H1 (cell line): ENCODE data around the gene NUBP2. TPM values are rescaled to one million over a fixed set of nuclear protein-coding genes. Genes with fewer than 3 reads are reported as not detected.

Source experiments
- CTCF ChIA-PET: fragments of 300-600 bp; sonication (Branson Sonifier 250); formaldehyde crosslinking; loops from one replicate; lab custom pipeline; 2021; ENCODE audit not compliant: partially characterized antibody; lab: Charles Lee
- POLR2A ChIA-PET: fragments of 300-600 bp; sonication (Branson Sonifier 250); formaldehyde crosslinking; loops from one replicate; lab custom pipeline; 2021; ENCODE audit warnings: inconsistent platforms; ENCODE audit not compliant: partially characterized antibody; lab: Charles Lee
- DNase-seq, 2 experiments: peaks; one replicate each; pipeline versions ENCODE4 v3.0.0 to v3.0.0-alpha.2; 2010 to 2022; ENCODE audit warnings: low spot score in 2 of 2, low read depth in 1 of 2, mixed read lengths in 1 of 2
- FAIRE-seq: peaks from 2 replicates; lab custom pipeline; 2011; peaks lifted over from hg19 to GRCh38; lab: Jason Lieb, UNC
- H2AFZ ChIP-seq: 2 replicates; pipeline ENCODE4 v1.8.1; 2012; ENCODE audit warnings: low read length, inconsistent platforms
- H2AK5ac ChIP-seq: 2 replicates; pipeline ENCODE4 v1.6.1; 2013; ENCODE audit warnings: low read depth, low read length
- H2BK120ac ChIP-seq: replicated peaks from 2 replicates; pipeline ENCODE3; 2013; ENCODE audit warnings: low read depth, low read length, inconsistent platforms
- H2BK12ac ChIP-seq: 2 replicates; pipeline ENCODE4 v1.6.1; 2013; ENCODE audit warnings: low read depth, low read length
- H2BK15ac ChIP-seq: 2 replicates; pipeline ENCODE4 v1.6.1; 2013; ENCODE audit warnings: low read length
- H2BK20ac ChIP-seq: 2 replicates; pipeline ENCODE4 v1.6.1; 2013; ENCODE audit warnings: low read length
- H2BK5ac ChIP-seq: 2 replicates; pipeline ENCODE4 v1.6.1; 2013; ENCODE audit warnings: low read depth, low read length
- H3K14ac ChIP-seq: 2 replicates; pipeline ENCODE4 v1.6.1; 2013; ENCODE audit warnings: inconsistent platforms; ENCODE audit not compliant: insufficient read length
- H3K18ac ChIP-seq: 2 replicates; pipeline ENCODE4 v1.6.1; 2013; ENCODE audit warnings: low read length; ENCODE audit errors: extremely low read depth
- H3K23ac ChIP-seq: 2 replicates; pipeline ENCODE4 v1.6.1; 2013; ENCODE audit warnings: inconsistent platforms; ENCODE audit not compliant: insufficient read length
- H3K23me2 ChIP-seq: 2 replicates; pipeline ENCODE4 v1.6.1; 2013; ENCODE audit warnings: low read depth, low read length
- H3K27ac ChIP-seq: 2 replicates; pipeline ENCODE4 v1.6.1; 2011; ENCODE audit warnings: low read depth, low read length, inconsistent platforms
- H3K27me3 ChIP-seq, 4 experiments: replicated peaks in 1 of 4; 1 replicate in 1 of 4; 2 replicates in 3 of 4; pipeline versions ENCODE4 v1.6.1 to v1.8.1; 2011 to 2013; ENCODE audit warnings: low read length in 3 of 4, mild to moderate bottlenecking in 3 of 4, inconsistent platforms in 2 of 4, mixed read lengths in 2 of 4, moderate library complexity in 1 of 4; ENCODE audit not compliant: control insufficient read depth in 3 of 4, insufficient read depth in 3 of 4; ENCODE audit errors: extremely low read depth in 1 of 4
- H3K36me3 ChIP-seq, 4 experiments: 2 replicates each; pipeline versions ENCODE4 v1.6.1 to v1.8.1; 2011 to 2013; ENCODE audit warnings: mild to moderate bottlenecking in 4 of 4, low read length in 3 of 4, moderate library complexity in 2 of 4, control low read depth in 1 of 4, inconsistent platforms in 1 of 4; ENCODE audit not compliant: insufficient read depth in 4 of 4, control insufficient read depth in 2 of 4
- H3K4ac ChIP-seq: replicated peaks from 2 replicates; pipeline ENCODE3; 2013; ENCODE audit warnings: low read length, low read depth, mixed read lengths, inconsistent platforms; ENCODE audit not compliant: insufficient read length
- H3K4me1 ChIP-seq, 4 experiments: replicated peaks in 1 of 4; 1 replicate in 1 of 4; 2 replicates in 3 of 4; pipeline versions ENCODE4 v1.6.1 to v1.8.1; 2011 to 2013; ENCODE audit warnings: low read length in 3 of 4, inconsistent platforms in 2 of 4, mixed read lengths in 1 of 4; ENCODE audit not compliant: insufficient read depth in 4 of 4, control insufficient read depth in 3 of 4
- H3K4me2 ChIP-seq, 2 experiments: 2 replicates each; pipeline versions ENCODE4 v1.6.1 to v1.8.1; 2011 to 2013; ENCODE audit warnings: low read depth in 2 of 2, low read length in 2 of 2, control low read depth in 1 of 2, inconsistent platforms in 1 of 2, mild to moderate bottlenecking in 1 of 2; ENCODE audit not compliant: insufficient read depth in 1 of 2
- H3K4me3 ChIP-seq, 4 experiments: fragments of 200-600, 300-600 bp in 1 of 4; sonication (generic), shearing (Covaris generic), sonication (Bioruptor Twin) in 1 of 4; 2 replicates each; pipeline versions ENCODE4 v1.5.1 to v1.8.1; 2011 to 2016; ENCODE audit warnings: low read length in 4 of 4, low read depth in 3 of 4, control low read depth in 2 of 4, inconsistent platforms in 2 of 4, mild to moderate bottlenecking in 2 of 4, mixed read lengths in 1 of 4, moderate library complexity in 1 of 4; ENCODE audit not compliant: insufficient read depth in 2 of 4; ENCODE audit errors: extremely low read depth in 1 of 4
- H3K56ac ChIP-seq: replicated peaks from 2 replicates; pipeline ENCODE3; 2013; ENCODE audit warnings: low read depth, mild to moderate bottlenecking, mixed read lengths, low read length, inconsistent platforms; ENCODE audit not compliant: insufficient read length
- H3K79me1 ChIP-seq: 2 replicates; pipeline ENCODE4 v1.6.1; 2013; ENCODE audit warnings: low read depth, low read length, control low read depth
- H3K79me2 ChIP-seq, 2 experiments: 2 replicates each; pipeline versions ENCODE4 v1.6.1 to v1.8.1; 2012 to 2013; ENCODE audit warnings: low read length in 2 of 2, mild to moderate bottlenecking in 2 of 2, inconsistent platforms in 1 of 2; ENCODE audit not compliant: insufficient read depth in 2 of 2, control insufficient read depth in 1 of 2
- H3K9ac ChIP-seq, 4 experiments: replicated peaks in 1 of 4; 1 replicate in 1 of 4; 2 replicates in 3 of 4; pipeline versions ENCODE4 v1.6.1 to v1.8.1; 2011 to 2013; ENCODE audit warnings: low read depth in 3 of 4, low read length in 3 of 4, control low read depth in 2 of 4, mild to moderate bottlenecking in 2 of 4, moderate library complexity in 2 of 4, inconsistent platforms in 1 of 4; ENCODE audit errors: extremely low read depth in 1 of 4
- H3K9me3 ChIP-seq, 2 experiments: 2 replicates each; pipeline versions ENCODE4 v1.6.1 to v1.8.1; 2012 to 2013; ENCODE audit warnings: mild to moderate bottlenecking in 2 of 2, moderate library complexity in 2 of 2, control low read depth in 1 of 2, inconsistent platforms in 1 of 2, low read depth in 1 of 2, low read length in 1 of 2, mixed read lengths in 1 of 2; ENCODE audit not compliant: insufficient read depth in 2 of 2
- H4K20me1 ChIP-seq, 2 experiments: replicated peaks in 1 of 2; 2 replicates each; pipeline versions ENCODE3 to v1.8.1; 2011 to 2013; ENCODE audit warnings: inconsistent platforms in 2 of 2, low read length in 2 of 2, mild to moderate bottlenecking in 1 of 2; ENCODE audit not compliant: insufficient read depth in 2 of 2, control insufficient read depth in 1 of 2
- H4K5ac ChIP-seq: 2 replicates; pipeline ENCODE4 v1.6.1; 2013; ENCODE audit warnings: low read length, low read depth, mixed read lengths, inconsistent platforms; ENCODE audit not compliant: insufficient read length
- H4K8ac ChIP-seq: 2 replicates; pipeline ENCODE4 v1.8.0; 2013; ENCODE audit warnings: mild to moderate bottlenecking, moderate library complexity, low read length, inconsistent platforms; ENCODE audit not compliant: insufficient read depth; ENCODE audit errors: extremely low read depth
- H4K91ac ChIP-seq: replicated peaks from 2 replicates; pipeline ENCODE3; 2013; ENCODE audit warnings: low read length, mixed read lengths, inconsistent platforms; ENCODE audit not compliant: insufficient read length
- BACH1 ChIP-seq: IDR thresholded peaks from 2 replicates; pipeline ENCODE4 v1.6.1; 2012; ENCODE audit warnings: low read length, improper control_type of control experiment
- CBX8 ChIP-seq: fragments of 300-800, 300-1000 bp; sonication (generic); IDR thresholded peaks from 2 replicates; pipeline ENCODE4 v1.7.1; 2016; ENCODE audit warnings: low read depth, low read length, borderline replicate concordance
- CEBPB ChIP-seq: IDR thresholded peaks from 2 replicates; pipeline ENCODE4 v1.6.1; 2012; ENCODE audit warnings: low read depth, low read length
- EP300 ChIP-seq, 2 experiments: IDR thresholded peaks; 1 replicate in 1 of 2; 2 replicates in 1 of 2; pipeline ENCODE4 v1.6.1; 2011 to 2012; ENCODE audit warnings: low read depth in 2 of 2, low read length in 2 of 2, mild to moderate bottlenecking in 2 of 2, borderline replicate concordance in 1 of 2, inconsistent platforms in 1 of 2, moderate library complexity in 1 of 2
- KDM1A ChIP-seq: fragments of 200-600, 300-600 bp; sonication (generic); IDR thresholded peaks from 2 replicates; pipeline ENCODE4 v1.7.1; 2016; ENCODE audit warnings: mild to moderate bottlenecking, low read length, borderline replicate concordance
- NRF1 ChIP-seq: IDR thresholded peaks from 2 replicates; pipeline ENCODE4 v1.6.1; 2011; ENCODE audit warnings: mild to moderate bottlenecking, low read depth, low read length, improper control_type of control experiment
- POLR2AphosphoS5 ChIP-seq: IDR thresholded peaks from 2 replicates; pipeline ENCODE4 v1.6.1; 2011; ENCODE audit warnings: low read depth, low read length
- SAP30 ChIP-seq: fragments of 300-600 bp; sonication (generic); IDR thresholded peaks from 2 replicates; pipeline ENCODE4 v1.7.1; 2012; ENCODE audit warnings: low read length, moderate library complexity, mild to moderate bottlenecking, inconsistent platforms; ENCODE audit not compliant: insufficient read depth, insufficient replicate concordance
- SIX5 ChIP-seq: IDR thresholded peaks from 2 replicates; pipeline ENCODE4 v1.6.1; 2011; ENCODE audit warnings: mild to moderate bottlenecking, low read depth, low read length
- WGBS, 2 experiments: shearing (Covaris generic) in 1 of 2; methylation state at CpG; one replicate each; pipeline versions ENCODE4 v1.1.6 to v1.1.7; 2013 to 2015; ENCODE audit warnings: low lambda C conversion rate in 2 of 2, mixed read lengths in 2 of 2, inconsistent platforms in 1 of 2, low coverage in 1 of 2, missing lambda C conversion rate in 1 of 2; ENCODE audit not compliant: insufficient replicate concordance in 2 of 2, insufficient coverage in 1 of 2, insufficient read length in 1 of 2; ENCODE audit errors: extremely low coverage in 1 of 2, missing lambda C conversion rate in 1 of 2; 5-methylcytosine and 5-hydroxymethylcytosine counted together
- polyA plus RNA-seq, 7 experiments: library from polyadenylated mRNA; depleted of rRNA in 3 of 7; stranded (reverse) in 5 of 7; unstranded in 2 of 7; fragments of >200 nt in 5 of 7; fragments of 200-250 nt in 2 of 7; gene quantifications; 1 replicate in 5 of 7; 2 replicates in 1 of 7; 4 replicates in 1 of 7; pipeline versions ENCODE4 v1.2.1 to v1.2.3, GENCODE V29; 2011 to 2013; ENCODE audit warnings: missing spikeins in 2 of 7, mixed read lengths in 2 of 7
- total RNA-seq: library from RNA; stranded (reverse); fragmentation: NEBNext Ultra II Directional; extraction: Animal tissue kit (Norgen Biotek cat#: 25700); gene quantifications from 2 replicates; pipeline ENCODE4 v1.2.1, GENCODE V29; 2021
- TF ChIP-seq, protein P1 (sequence below), 3 experiments: IDR thresholded peaks; 1 replicate in 2 of 3; 2 replicates in 1 of 3; pipeline versions ENCODE4 v1.5.1 to v1.6.1; 2011; ENCODE audit warnings: low read length in 3 of 3, mild to moderate bottlenecking in 3 of 3, inconsistent platforms in 2 of 3, low read depth in 1 of 3, moderate library complexity in 1 of 3; ENCODE audit not compliant: insufficient read depth in 1 of 3; ENCODE audit errors: control extremely low read depth in 1 of 3

NUBP2 gene
- total and polyA plus RNA-seq, 2 of the 8 experiments (the other 6 are each of a cell fraction or from before 2014, with no cell fraction given): 70.3 to 96.9 TPM

DNA sequence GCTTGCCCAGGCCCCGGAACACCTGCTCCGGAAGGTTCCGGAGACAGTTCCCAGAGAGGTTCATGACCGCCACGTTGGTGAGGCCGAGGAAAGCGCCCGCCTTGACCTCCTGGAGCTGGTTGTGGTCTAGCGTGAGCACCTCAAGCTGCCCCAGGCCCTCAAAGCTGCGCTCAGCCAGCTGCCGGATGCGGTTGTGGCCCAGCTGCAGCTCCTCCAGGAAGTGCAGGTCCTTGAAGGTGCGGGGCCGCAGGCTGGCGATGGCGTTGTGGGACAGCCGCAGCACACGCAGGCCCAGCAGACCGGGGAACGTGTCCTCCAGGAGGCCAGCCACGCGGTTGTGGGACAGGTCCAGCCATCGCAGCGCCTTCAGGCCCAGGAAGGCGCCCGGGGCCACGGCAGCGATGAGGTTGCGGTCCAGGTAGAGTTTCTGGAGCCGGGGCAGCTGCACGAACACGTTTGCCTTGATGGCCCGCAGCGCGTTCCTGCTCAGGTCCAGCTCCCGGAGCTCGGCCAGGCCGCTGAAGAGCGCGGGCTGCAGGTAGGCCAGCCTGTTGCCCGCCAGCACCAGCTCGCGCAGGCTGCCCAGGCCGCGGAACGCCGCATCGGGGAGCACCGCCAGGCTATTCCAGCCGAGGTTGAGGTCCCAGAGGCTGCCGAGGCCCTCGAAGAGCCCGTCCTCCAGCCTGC, 8.6 kb downstream of the NUBP2 start:
- H3K18ac ChIP-seq: no peak overlapping the region
- H3K56ac ChIP-seq: no peak overlapping the region
- no peak overlapping the region for H3K4ac ChIP-seq
- H3K23me2 ChIP-seq: no peaks in the 10 kb centered on the region
- FAIRE-seq (no peak), DNase-seq (no peak)
- peaks cover 2% of the 10 kb centered on the region for H3K79me1 ChIP-seq
- H3K4me2 ChIP-seq: no peak overlapping the region
- WGBS, 2 experiments: 90% methylated on average over 48 of the region's 53 CpGs; no CpG with 5 or more reads in 1 of the 2 experiments
- H3K27me3 ChIP-seq: no peaks in the 10 kb centered on the region
- no peak overlapping the region for H2AFZ ChIP-seq
- CTCF ChIA-PET: interaction anchor here (0.8 to 1.3 kb wide), 4 partner anchors 9 to 67 kb away, joined by 3 to 5 read pairs (median 3); partner anchors contain the start of genes NUBP2 and SPSB3
- no peak overlapping the region for H2BK12ac ChIP-seq
- H2BK15ac ChIP-seq: no peak overlapping the region
- no peak overlapping the region for H3K23ac ChIP-seq
- no peak overlapping the region for H4K5ac ChIP-seq
- no peak overlapping the region for H4K91ac ChIP-seq
- H2AK5ac ChIP-seq: no peak overlapping the region
- no peak overlapping the region for H3K14ac ChIP-seq
- no peak overlapping the region for H2BK120ac ChIP-seq
- H3K4me1 ChIP-seq: no peaks in the 10 kb centered on the region
- H3K9ac ChIP-seq: no peak overlapping the region
- no peaks in the 10 kb centered on the region; a peak in 1 of 4 replicates for H3K9me3 ChIP-seq
- peaks cover 6 to 7% of the 10 kb centered on the region in 2 experiments for H4K20me1 ChIP-seq
- no peak overlapping the region for H3K27ac ChIP-seq
- peaks cover 0 to 4% of the 10 kb centered on the region in 2 experiments; a peak in 2 of 4 replicates for H3K79me2 ChIP-seq
- peaks cover 0 to 42% (median 2%) of the 10 kb centered on the region in 4 experiments; a peak in 4 of 8 replicates for H3K36me3 ChIP-seq
- no peak overlapping the region for H2BK20ac ChIP-seq
- POLR2A ChIA-PET: interaction anchor here (0.6 to 4.2 kb wide), 7 partner anchors 9 to 113 kb away, joined by 3 to 26 read pairs (median 3); partner anchors contain the start of genes EME2, JPT2, MRPS34 and NME3
- H2BK5ac ChIP-seq: no peak overlapping the region
- H4K8ac ChIP-seq: peak overlapping the region; percentile 25; the same call in 1 of the 2 replicates
- no peak overlapping the region for H3K4me3 ChIP-seq
- TF ChIP-seq SAP30: no peak
- no peak for TF ChIP-seq BACH1
- no peak for TF ChIP-seq CBX8
- no peak for TF ChIP-seq CEBPB
- TF ChIP-seq KDM1A: no peak
- no peak for TF ChIP-seq POLR2AphosphoS5
- TF ChIP-seq SIX5: no peak
- TF ChIP-seq EP300 (IDR thresholded peaks at IDR 0.05; ENCODE audit: borderline replicate concordance in 1 of 2, low read depth in 2 of 2, low read length in 2 of 2): no peak
- TF ChIP-seq NRF1: no peak
- TF ChIP-seq, protein P1, sequence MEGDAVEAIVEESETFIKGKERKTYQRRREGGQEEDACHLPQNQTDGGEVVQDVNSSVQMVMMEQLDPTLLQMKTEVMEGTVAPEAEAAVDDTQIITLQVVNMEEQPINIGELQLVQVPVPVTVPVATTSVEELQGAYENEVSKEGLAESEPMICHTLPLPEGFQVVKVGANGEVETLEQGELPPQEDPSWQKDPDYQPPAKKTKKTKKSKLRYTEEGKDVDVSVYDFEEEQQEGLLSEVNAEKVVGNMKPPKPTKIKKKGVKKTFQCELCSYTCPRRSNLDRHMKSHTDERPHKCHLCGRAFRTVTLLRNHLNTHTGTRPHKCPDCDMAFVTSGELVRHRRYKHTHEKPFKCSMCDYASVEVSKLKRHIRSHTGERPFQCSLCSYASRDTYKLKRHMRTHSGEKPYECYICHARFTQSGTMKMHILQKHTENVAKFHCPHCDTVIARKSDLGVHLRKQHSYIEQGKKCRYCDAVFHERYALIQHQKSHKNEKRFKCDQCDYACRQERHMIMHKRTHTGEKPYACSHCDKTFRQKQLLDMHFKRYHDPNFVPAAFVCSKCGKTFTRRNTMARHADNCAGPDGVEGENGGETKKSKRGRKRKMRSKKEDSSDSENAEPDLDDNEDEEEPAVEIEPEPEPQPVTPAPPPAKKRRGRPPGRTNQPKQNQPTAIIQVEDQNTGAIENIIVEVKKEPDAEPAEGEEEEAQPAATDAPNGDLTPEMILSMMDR (IDR thresholded peaks at IDR 0.05; ENCODE audit: control extremely low read depth in 1 of 3, insufficient read depth in 1 of 3, low read depth in 1 of 3, low read length in 3 of 3): no peak
